HG02798 (cell line): ENCODE data around the gene RNF181.
"Not testable (repeated sequence)": the region's sequence is repeated elsewhere in the genome, so short reads cannot be mapped to it uniquely, and the experiment has no call there.

Experiments used
- ATAC-seq: cut with Tn5 transposase; IDR thresholded peaks from one replicate; pipeline ENCODE4 v1.9.1; 2021; ENCODE audit warnings: mild to moderate bottlenecking; ENCODE audit not compliant: unreplicated experiment, poor library complexity

RNF181 gene

GRCh38 chr2:85593023-85593422 lies 2.5 kb upstream of the RNF181 start:
- no peak for ATAC-seq

DNA sequence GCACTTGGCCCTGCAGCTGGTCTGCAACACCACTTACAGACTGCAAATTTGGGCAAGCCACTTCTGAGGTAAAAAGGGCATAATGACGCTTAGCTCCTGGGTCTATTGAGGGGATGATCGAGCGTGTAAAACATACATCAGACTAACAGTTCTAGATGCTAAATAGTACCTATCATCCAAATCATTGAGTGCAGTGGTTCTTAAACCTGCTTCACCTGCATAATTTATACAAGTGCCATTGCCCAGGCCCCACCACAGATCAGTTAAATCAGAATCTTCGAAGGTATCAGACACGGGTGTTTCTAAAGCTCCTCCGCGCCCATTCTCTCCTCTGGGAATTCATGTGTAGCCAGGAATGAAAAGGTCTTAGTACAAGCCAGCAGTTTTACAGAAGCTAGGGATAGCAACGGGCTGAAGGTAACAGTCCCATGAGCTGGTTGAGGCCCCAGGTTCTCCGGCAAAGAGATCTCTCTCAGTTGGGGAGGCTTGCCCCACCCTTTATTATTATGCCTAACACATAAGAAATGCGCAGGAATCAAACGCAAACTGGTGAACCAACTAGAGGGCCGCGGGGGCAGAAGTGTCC lies 737 bp upstream of the RNF181 start:
- no peak for ATAC-seq

GRCh38 chr2:85596026-85596333 lies 435 bp downstream of the RNF181 start:
- no peak for ATAC-seq

GRCh38 chr2:85596486-85597143 lies 1.1 kb downstream of the RNF181 start:
- no peak for ATAC-seq

DNA sequence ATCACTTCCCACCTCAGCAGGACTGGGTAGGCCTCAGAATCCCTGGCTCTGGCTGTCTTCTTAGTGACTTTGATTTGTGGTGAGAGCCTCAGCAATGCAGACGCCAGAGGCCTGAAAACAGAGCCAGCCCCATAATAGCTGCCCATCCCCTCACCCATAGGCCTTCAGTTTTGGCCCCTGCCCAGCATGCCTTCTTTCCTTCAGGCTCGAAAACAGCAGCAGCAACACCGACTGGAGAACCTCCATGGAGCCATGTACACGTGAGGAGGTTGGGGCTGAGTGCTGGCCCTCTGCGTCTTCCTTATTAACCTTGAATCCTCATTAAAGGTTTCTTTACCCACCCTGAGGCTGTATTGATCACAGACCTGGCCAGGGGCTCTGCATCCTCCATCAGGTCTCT lies 1.7 kb downstream of the RNF181 start:
- no peak for ATAC-seq

GRCh38 chr2:85598594-85599340 lies 3.2 kb downstream of the RNF181 start:
- ATAC-seq = no peak

DNA sequence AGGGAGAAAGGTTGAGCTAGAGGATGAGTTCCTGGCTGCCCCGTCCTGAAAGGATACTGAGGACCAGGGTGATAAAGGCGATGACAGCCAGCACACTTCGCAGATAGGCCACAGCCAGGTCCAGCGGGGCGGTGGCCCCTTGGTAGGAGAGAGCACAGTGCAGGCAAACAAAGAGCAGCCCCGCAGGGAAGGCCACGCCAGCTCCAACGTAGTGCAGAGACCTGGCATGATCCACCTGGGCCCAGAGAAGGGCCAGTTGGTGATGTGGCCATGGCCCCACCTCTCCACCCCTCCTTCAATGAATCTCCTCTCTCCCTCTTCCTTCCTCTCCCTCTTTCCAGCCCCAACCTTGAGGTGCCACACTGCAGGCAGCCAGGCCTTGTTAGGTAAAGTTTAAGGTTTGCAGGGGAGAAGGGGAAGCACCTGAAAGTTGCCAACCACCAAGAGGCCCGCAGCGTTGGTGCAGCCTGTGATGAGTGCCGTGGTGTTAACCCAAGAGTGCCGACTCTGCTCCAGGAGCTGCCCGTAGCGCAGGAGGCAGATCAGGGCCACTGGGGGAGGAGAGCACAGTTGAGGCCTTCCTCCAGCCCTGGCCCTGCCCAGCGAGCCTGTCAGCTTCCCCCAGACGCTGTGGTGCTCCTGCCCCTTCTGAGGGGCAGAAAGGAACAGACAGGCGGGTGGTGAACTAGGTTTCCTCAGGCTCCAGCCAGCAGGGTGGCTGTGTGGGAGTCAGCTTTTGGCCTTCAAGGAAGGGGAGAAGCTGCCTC lies 4.1 kb downstream of the RNF181 start:
- no peak for ATAC-seq

- no peak for ATAC-seq
Observed at GRCh38 chr2:85600235-85600575, 4.7 kb downstream of the RNF181 start.

DNA sequence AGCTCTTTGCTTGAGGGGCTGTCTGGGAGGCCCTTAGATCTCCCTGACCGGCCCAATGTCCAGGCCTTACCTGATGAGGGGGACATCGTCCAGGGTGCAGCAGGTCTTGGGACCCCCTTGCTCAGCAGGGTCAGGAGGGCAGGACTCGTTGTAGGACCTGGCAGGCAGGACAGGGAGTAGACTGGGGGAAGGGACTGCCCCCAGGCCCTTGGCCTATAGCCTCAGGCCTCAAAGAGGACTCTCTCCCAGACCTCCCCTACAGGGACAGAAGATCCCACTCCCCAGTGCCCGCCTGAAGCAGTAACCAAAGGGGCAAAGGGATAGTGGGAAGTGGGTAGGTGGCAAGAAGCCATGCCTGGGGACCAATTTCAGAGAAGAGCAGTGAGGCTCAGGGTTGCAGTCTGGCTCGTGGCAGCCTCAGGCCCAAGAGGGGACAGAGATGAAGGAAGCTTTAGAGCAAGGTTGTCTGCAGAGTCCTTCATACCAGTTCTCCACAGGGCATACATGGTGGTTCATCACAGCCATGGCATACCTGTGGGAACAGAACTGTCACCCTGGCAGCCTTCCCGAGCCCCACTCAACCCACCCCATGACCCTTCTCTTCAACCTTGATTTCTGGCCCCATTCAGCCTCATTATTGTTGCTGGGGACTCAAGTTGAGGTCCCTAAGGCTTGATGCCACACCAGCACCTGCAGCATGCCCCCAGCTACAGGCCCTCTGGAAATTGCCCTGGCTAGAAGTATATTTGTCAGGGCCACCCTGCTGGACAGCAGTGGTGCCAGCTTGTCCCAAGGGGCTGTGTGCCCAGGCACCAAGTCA lies 5.6 kb downstream of the RNF181 start:
- no peak for ATAC-seq

DNA sequence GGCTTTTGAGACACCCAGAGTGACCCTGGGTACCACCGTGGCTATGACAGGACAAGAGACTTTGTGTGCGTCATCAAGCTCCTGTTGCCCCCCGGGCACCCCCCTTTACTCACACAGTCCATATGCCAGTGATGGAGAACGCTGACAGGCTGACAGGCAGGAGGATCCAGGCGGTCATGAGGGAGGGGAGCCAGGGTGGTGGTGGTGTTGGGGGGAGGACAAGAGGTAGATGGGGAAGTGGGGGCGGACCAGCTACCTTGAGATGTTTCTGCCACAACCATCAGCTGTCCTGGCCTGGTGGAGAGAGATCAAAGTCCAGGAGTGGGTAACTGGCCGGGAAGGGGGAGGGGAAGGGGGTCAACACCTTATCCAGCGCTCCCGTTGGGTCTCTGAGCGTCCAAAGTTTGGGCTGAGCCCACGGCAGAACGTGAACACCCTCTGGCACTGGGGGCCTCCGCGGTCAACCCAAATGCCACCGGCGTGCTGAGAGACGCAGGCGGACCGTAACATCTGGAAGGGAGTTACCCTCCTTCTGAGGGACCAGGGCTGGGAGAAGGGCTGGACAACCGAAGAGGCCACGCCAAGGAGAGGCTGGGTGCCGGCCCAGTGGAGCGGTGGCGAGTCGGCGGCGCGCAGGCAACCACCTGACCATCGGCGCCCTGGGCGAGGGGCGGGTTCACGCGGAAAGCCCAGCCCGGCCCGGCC lies 6.4 kb downstream of the RNF181 start:
- peak; percentile 43 for ATAC-seq

DNA sequence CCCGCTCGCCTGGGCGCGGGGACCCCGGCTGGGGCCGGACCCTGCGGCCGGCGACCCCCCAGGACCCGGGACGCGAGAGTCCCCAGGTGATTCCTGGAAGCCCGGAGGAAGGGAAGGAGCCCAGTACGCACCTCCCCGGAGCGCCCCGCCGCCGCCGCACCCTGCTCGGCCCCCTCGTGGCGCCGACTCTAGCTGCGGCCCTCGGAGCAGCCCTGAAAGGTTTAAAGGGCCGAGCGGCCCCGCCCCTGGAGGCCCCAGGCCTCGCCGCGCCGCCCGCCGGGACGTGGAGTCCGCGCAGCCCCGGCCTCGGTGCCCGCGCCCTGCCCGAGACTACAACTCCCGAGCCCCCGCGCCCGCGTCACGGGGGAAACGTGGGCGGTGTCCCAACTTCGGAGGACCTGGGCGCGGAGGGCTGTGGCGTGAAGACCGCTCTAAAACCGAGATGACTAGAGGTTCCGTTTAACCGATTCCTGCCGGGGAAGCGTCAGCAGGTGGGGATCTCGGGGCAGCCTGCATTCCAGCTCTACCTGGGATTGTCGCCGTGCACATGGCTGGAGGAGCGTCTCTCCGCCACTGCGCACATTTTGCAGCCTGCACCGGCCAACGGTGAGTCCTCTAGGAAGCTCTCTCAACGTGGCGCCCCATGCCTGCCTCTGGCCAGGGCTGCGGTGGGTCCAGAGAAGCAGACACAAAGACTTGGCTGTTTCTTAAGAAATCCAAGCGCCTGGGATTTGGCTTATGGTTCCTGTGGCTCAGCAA lies 7.1 kb downstream of the RNF181 start, which contains the start of gene TMEM150A:
TMEM150A (minus strand) TSS at position 223 of the 759 bp plus-strand sequence. CDS start 750 bp downstream, outside the sequence.
- peak; percentile 96 for ATAC-seq

GRCh38 chr2:85604133-85604444 lies 8.5 kb downstream of the RNF181 start:
- not testable (repeated sequence) for ATAC-seq

DNA sequence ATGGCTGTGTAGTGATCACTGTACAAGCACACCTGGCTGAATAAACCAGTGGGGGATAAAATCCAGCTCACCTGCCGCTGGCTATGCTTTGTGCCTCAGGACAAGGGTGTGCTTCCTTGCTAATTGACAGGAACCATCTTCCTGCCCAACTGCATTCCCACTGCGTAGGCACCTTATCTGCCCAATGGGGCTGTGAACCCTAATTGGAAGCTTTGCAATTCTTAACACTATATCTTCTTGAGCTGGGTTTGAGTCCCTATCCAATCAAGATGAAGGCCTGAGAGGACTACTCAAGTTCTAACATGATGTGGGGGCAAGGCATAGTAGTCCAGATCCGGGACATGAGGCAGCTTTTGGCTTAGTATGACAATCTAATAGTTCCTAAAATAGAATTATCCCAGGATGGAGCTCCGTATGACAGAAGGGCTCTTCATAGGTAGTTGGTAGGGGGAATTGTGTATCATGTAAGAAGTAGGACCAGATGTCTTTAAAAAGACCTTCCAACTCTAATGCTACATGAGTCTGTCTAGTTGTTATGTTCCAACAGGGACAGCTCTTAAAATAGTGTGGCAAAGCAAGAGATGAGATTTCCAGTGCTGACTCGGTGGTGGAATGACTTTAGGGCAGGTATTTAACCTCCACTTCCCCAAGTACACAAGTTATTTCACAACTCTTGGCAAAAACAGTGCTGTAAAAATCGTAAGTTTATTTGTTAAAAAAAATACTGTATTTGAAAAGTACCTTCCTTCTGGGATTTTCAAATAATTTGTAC lies 9.2 kb downstream of the RNF181 start:
- ATAC-seq = no peak

DNA sequence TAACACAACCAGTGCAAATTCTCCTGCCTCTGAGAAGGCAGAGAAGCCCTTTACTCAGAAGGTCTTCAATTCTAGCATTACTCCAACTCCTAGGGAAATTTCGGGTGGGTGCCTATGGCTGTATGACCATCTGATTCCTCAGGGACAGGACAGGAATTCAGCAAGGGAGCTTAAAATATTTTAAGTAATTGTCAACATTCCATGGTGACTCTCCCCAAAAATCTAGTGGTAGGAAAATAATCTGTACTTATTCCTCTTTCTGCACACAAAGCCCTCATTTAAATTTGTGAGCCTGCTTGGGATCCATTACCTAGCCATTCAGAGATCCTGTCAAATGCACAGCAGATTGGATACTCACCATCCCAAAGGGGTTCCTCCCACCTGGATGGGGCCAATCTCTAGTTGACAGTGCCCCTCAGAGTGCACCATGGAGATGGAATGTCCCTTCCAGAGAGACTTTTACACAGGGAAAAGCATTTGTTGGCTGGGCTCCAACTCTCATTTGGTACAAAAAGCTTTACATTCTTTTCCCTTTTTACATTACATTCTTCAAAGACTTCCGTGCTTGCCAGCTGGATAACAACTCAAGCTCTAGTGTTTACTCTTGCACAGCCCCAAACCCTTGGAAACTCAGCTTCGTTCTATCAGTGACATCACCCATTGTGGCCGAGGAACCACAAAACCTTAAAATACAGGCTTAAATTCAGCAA lies 10.0 kb downstream of the RNF181 start:
- no peak for ATAC-seq

DNA sequence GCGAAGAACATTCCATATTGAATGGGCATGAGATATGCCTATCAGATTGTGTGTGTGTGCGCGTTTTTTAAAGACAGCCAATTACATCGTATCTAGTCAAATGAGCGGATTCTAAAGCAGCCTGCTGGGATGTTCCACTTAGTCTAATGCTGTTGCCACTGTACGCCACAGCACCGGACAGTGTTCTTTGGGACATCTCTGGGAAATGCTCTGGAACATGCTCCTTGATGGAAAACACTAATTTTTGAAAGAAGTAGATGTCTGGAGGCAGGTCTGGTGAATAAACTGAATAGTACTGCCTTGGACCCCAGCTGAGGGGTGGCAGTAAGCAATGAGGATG lies 10.5 kb downstream of the RNF181 start:
- ATAC-seq = no peak

DNA sequence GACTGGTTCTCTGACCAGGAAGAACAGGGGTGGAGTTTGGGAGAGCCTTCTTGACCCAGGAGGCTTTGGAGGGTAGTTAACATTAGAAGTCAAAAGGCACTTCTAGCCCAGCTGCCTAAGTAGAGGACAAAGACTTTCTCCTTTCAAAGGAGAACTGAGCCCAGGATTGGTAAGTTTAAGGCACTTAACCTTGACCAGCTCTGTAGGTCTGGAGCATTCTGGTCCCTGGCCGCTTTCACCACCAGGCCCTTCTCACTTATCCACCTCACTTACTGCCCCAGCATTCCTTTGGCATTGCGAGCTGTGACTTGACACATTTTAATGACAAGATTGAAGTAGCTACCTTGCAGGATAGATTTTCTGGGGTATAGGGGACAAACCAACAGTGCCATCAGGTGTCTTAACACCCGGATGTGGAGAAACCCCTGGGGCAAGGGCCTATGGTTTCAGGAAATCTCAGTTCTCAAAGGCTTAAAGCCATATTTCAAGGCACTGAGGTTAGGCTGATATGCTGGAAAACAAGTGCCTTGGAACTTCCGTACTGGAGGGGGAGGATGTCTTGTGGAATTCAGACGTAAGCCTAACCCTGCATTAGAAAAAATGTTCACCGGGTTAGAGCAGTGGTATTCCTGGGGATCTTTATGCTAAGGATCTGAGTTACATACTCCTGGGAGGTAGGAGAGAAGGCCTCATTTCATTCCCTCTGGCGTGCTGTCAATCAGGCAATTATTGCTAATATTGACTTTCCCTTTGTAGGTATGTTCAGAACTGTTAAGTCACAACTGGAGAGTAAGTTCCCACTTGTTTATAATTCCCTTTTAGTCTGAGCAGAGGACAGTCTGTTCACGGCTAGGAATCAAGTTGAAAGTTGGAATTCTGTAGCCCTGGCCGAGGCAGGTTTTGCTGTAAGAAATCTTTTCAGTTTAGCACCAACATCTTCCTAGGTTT lies 12.0 kb downstream of the RNF181 start:
- no peak for ATAC-seq

DNA sequence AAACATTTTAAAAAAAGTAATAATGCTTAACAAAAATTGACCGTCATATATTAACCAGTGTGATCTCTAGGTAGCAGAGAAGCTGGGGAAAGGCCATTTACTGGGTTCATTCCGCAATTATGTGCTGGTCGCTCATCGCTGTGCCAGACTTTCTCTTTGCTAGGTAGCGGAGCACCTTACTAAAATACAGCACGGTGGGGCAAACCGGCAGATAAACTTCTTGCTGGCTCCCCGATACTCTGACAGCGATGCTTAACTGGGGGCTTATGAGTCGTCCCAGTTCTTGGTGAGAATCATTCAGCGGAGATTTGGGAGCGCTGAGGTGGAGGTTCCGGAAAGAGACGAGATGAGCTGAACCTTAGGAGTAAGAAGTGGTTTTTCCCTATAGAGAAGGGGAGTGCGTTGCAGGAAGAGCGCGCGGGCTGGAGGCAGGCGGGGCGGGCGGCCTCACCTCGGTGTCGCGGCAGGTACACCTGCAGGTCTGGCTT lies 15.7 kb downstream of the RNF181 start:
- no peak for ATAC-seq
